Transverse colon (tissue), 3 donors: Measurements from ENCODE around the gene SLX4IP.

Experiments
- EP300 ChIP-seq: sonication (generic); formaldehyde crosslinking; IDR thresholded peaks from one replicate; pipeline ENCODE4 v1.6.1; 2017; ENCODE audit warnings: antibody characterized with exemption, low read depth
- TF ChIP-seq, protein P1 (sequence below), 5 experiments: fragments of 200-600 bp in 3 of 5; fragments of 450-650 bp in 2 of 5; sonication (generic) in 3 of 5; IDR thresholded peaks; 1 replicate in 2 of 5; 2 replicates in 3 of 5; pipeline ENCODE4 v1.5.1; 2016 to 2017; ENCODE audit warnings: antibody characterized with exemption in 5 of 5, inconsistent platforms in 3 of 5, mild to moderate bottlenecking in 2 of 5, moderate library complexity in 1 of 5

DNA sequence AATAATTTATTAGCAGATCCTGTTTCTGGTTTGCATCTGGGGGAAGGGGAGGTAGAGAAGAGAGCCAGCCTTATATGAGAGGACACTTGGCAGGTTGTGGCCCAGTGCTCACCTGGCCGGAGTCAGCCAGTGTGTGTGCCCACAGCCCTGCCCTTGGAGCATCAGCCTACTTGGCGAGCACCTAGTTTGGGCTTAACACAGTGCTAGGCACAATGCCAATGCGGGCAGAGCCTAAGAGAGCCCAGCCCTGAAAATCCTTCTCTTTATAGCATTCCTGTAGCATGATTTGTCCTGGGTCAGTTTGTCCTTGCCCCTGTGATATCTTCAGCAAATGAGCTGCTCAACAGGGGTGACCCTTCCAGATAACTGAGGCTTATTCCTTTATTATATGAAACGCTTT lies 73.0 kb downstream of the SLX4IP start:
- TF ChIP-seq, protein P1, sequence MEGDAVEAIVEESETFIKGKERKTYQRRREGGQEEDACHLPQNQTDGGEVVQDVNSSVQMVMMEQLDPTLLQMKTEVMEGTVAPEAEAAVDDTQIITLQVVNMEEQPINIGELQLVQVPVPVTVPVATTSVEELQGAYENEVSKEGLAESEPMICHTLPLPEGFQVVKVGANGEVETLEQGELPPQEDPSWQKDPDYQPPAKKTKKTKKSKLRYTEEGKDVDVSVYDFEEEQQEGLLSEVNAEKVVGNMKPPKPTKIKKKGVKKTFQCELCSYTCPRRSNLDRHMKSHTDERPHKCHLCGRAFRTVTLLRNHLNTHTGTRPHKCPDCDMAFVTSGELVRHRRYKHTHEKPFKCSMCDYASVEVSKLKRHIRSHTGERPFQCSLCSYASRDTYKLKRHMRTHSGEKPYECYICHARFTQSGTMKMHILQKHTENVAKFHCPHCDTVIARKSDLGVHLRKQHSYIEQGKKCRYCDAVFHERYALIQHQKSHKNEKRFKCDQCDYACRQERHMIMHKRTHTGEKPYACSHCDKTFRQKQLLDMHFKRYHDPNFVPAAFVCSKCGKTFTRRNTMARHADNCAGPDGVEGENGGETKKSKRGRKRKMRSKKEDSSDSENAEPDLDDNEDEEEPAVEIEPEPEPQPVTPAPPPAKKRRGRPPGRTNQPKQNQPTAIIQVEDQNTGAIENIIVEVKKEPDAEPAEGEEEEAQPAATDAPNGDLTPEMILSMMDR (IDR thresholded peaks at IDR 0.05) = no peak
- no peak for TF ChIP-seq EP300
